ENCODE measurements around the gene LHFPL2.

Gene LHFPL2

GRCh38 chr5:78514427-78515330 is 133.9 kb downstream of the LHFPL2 start:
- FAIRE-seq = no peak

- FAIRE-seq = no peak
Measured at GRCh38 chr5:78513441-78513840, 135.1 kb downstream of the LHFPL2 start.

GRCh38 chr5:78512435-78512834 is 136.1 kb downstream of the LHFPL2 start:
- no peak for FAIRE-seq

GRCh38 chr5:78511121-78511906 is 137.3 kb downstream of the LHFPL2 start:
- no peak for FAIRE-seq

GRCh38 chr5:78509884-78510769 is 138.4 kb downstream of the LHFPL2 start:
- no peak for FAIRE-seq

GRCh38 chr5:78509145-78509865 is 139.3 kb downstream of the LHFPL2 start:
- no peak for FAIRE-seq

- no peak for FAIRE-seq
Measured at GRCh38 chr5:78508186-78508765, 140.3 kb downstream of the LHFPL2 start.

GRCh38 chr5:78507531-78507930 is 141.0 kb downstream of the LHFPL2 start:
- no peak for FAIRE-seq

- FAIRE-seq = no peak
Measured at GRCh38 chr5:78506261-78507024, 142.1 kb downstream of the LHFPL2 start.

GRCh38 chr5:78505860-78506259 is 142.7 kb downstream of the LHFPL2 start:
- no peak for FAIRE-seq

- FAIRE-seq = no peak
Measured at GRCh38 chr5:78504704-78505677, 143.6 kb downstream of the LHFPL2 start.

- FAIRE-seq = no peak
Measured at GRCh38 chr5:78503958-78504653, 144.5 kb downstream of the LHFPL2 start.

- no peak for FAIRE-seq
Measured at GRCh38 chr5:78501411-78502352, 146.9 kb downstream of the LHFPL2 start.

- no peak for FAIRE-seq
Measured at GRCh38 chr5:78500871-78501270, 147.7 kb downstream of the LHFPL2 start.

GRCh38 chr5:78500028-78500427 is 148.5 kb downstream of the LHFPL2 start:
- no peak for FAIRE-seq

GRCh38 chr5:78499485-78499884 is 149.1 kb downstream of the LHFPL2 start:
- no peak for FAIRE-seq

GRCh38 chr5:78497573-78498533 is 150.7 kb downstream of the LHFPL2 start:
- FAIRE-seq = no peak

Measured in G401.6 (cell line).